Measurements from ENCODE around the gene SIGLEC1. TPM values are rescaled to one million over a fixed set of nuclear protein-coding genes. Genes with fewer than 3 reads are reported as not detected.

SIGLEC1 gene
- total and polyA plus RNA-seq, 10 of the 15 experiments (the other 5 are each of a cell fraction or from before 2014, with no cell fraction given), result 0.05 TPM; not detected in 9

- FAIRE-seq (no peak), DNase-seq (ENCODE audit: low read depth, low spot score) (no peak), ATAC-seq (no peak)
- Histone ChIP-seq H4K20me1 (ENCODE audit: control insufficient read depth, insufficient read depth) (no peaks in the 10 kb centered on the region), H3K9me3 (replicated peaks; ENCODE audit: control insufficient read depth, insufficient read depth, low read length) (no peaks in the 10 kb centered on the region), H3K4me1 (ENCODE audit: control insufficient read depth, insufficient read depth, low read length) (no peaks in the 10 kb centered on the region), H3K4me2 (ENCODE audit: control insufficient read depth, insufficient read depth) (no peak overlapping the region), H3K27me3 (replicated peaks in 1 of 2; ENCODE audit: control insufficient read depth in 2 of 2, insufficient read depth in 2 of 2, low read length in 1 of 2) (peaks cover 1 to 2% of the 10 kb centered on the region in 2 experiments; a peak in 1 of 4 replicates), H3K36me3 (ENCODE audit: control insufficient read depth in 2 of 2, insufficient read depth in 2 of 2, low read length in 1 of 2) (no peaks in the 10 kb centered on the region), H3K4me3 (no peak overlapping the region), H3K9ac (ENCODE audit: control insufficient read depth, insufficient read depth, low read length) (no peak overlapping the region), H3K79me2 (ENCODE audit: control insufficient read depth, insufficient read depth, low read length) (no peaks in the 10 kb centered on the region), H2AFZ (ENCODE audit: control insufficient read depth, low read depth, low read length) (no peak overlapping the region), H3K27ac (ENCODE audit: control insufficient read depth, insufficient read depth) (no peak overlapping the region)
- ChIA-PET CTCF (interaction anchor here (0.5 kb wide), 1 partner anchor 137 kb away, joined by 3 read pairs; no protein-coding TSS in a partner anchor), SMC1A (ENCODE audit: uncharacterized antibody, unreplicated experiment) (no interaction called here), POLR2A (no interaction called here), RAD21 (ENCODE audit: unreplicated experiment) (no interaction called here)
- intact Hi-C loops (cut with micrococcal nuclease; ENCODE audit: unreplicated experiment), result no loop called here
- BruUV-seq (replicated peaks), result no TSS peak
- in situ Hi-C loops (cut with MboI), result no loop called here
- 57% methylated on average over 20 of the region's 20 CpGs for WGBS (ENCODE audit: insufficient coverage, insufficient replicate concordance, low lambda C conversion rate, missing lambda C conversion rate)
- no peak for TF ChIP-seq IRF3 (IDR thresholded peaks at IDR 0.05)
- TF ChIP-seq SUZ12 (IDR thresholded peaks at IDR 0.05; ENCODE audit: unreplicated experiment), result no peak
- TF ChIP-seq SP1 (IDR thresholded peaks at IDR 0.05; ENCODE audit: low read depth, low read length), result no peak
- no peak for TF ChIP-seq SMC3 (IDR thresholded peaks at IDR 0.05; ENCODE audit: borderline replicate concordance, low read length)
- no peak for TF ChIP-seq TCF7 (IDR thresholded peaks at IDR 0.05; ENCODE audit: borderline replicate concordance)
- no peak for TF ChIP-seq JUNB (IDR thresholded peaks at IDR 0.05)
- no peak for TF ChIP-seq SMAD1 (IDR thresholded peaks at IDR 0.05; ENCODE audit: low read depth, partially characterized antibody)
- no peak for TF ChIP-seq NR2F1 (conservative IDR thresholded peaks at IDR 0.05)
- no peak for TF ChIP-seq ZNF592 (IDR thresholded peaks at IDR 0.05)
- no peak for TF ChIP-seq E2F4 (IDR thresholded peaks at IDR 0.05; ENCODE audit: low read depth, low read length)
- TF ChIP-seq SMARCA5 (IDR thresholded peaks at IDR 0.05), result no peak
- TF ChIP-seq MLLT1 (IDR thresholded peaks at IDR 0.05), result no peak
- no peak for TF ChIP-seq IRF4 (IDR thresholded peaks at IDR 0.05; ENCODE audit: low read depth, low read length)
Observed at GRCh38 chr20:3733119-3733995, 21.0 kb upstream of the SIGLEC1 start.
